Stomach smooth muscle (tissue), 2 donors: ENCODE data around the gene EGFL7.

ENCODE experiments used
- H3K27ac ChIP-seq: one replicate; pipeline ENCODE4 v1.7.0; 2013; ENCODE audit warnings: mild to moderate bottlenecking, low read length, inconsistent platforms
- H3K27me3 ChIP-seq, 2 donors: one replicate each; pipeline ENCODE4 v1.7.0; 2013; ENCODE audit warnings: low read length in 2 of 2; ENCODE audit not compliant: insufficient read depth in 2 of 2, control insufficient read depth in 1 of 2
- H3K36me3 ChIP-seq, 2 donors: one replicate each; pipeline ENCODE4 v1.7.0; 2013; ENCODE audit warnings: low read length in 2 of 2; ENCODE audit not compliant: control insufficient read depth in 2 of 2, insufficient read depth in 2 of 2
- H3K4me1 ChIP-seq: one replicate; pipeline ENCODE4 v1.7.0; 2013; ENCODE audit warnings: low read length; ENCODE audit not compliant: control insufficient read depth, insufficient read depth
- H3K4me3 ChIP-seq, 2 donors: one replicate each; pipeline ENCODE4 v1.7.0; 2013; ENCODE audit warnings: low read length in 2 of 2
- H3K9ac ChIP-seq, 2 donors: one replicate each; pipeline ENCODE4 v1.7.0; 2013; ENCODE audit warnings: low read length in 2 of 2, mild to moderate bottlenecking in 1 of 2
- H3K9me3 ChIP-seq, 2 donors: one replicate each; pipeline ENCODE4 v1.7.0; 2013; ENCODE audit warnings: low read length in 2 of 2; ENCODE audit not compliant: control insufficient read depth in 2 of 2
- donor health status: healthy.
- donor health status: Pancreatic carcinoma.

EGFL7 gene

GRCh38 chr9:136691316-136692184, 28.8 kb downstream of the EGFL7 start:
- H3K4me3 ChIP-seq, result no peak overlapping the region
- no peaks in the 10 kb centered on the region for H3K9me3 ChIP-seq
- H3K9ac ChIP-seq, result no peak overlapping the region
- no peaks in the 10 kb centered on the region for H3K36me3 ChIP-seq
- H3K27ac ChIP-seq, result no peak overlapping the region
- no peaks in the 10 kb centered on the region for H3K27me3 ChIP-seq
- H3K4me1 ChIP-seq, result peaks cover 5% of the 10 kb centered on the region

GRCh38 chr9:136692185-136693134, 29.7 kb downstream of the EGFL7 start:
- peaks cover 5% of the 10 kb centered on the region for H3K4me1 ChIP-seq
- H3K9me3 ChIP-seq, result no peaks in the 10 kb centered on the region
- no peaks in the 10 kb centered on the region for H3K27me3 ChIP-seq
- no peaks in the 10 kb centered on the region for H3K36me3 ChIP-seq
- no peak overlapping the region for H3K27ac ChIP-seq
- no peak overlapping the region for H3K4me3 ChIP-seq
- H3K9ac ChIP-seq, result no peak overlapping the region

GRCh38 chr9:136693135-136693489, 30.4 kb downstream of the EGFL7 start:
- Histone ChIP-seq H3K4me3 (no peak overlapping the region), H3K9me3 (no peaks in the 10 kb centered on the region), H3K36me3 (no peaks in the 10 kb centered on the region), H3K4me1 (peaks cover 5% of the 10 kb centered on the region), H3K9ac (no peak overlapping the region), H3K27me3 (no peaks in the 10 kb centered on the region), H3K27ac (no peak overlapping the region)

GRCh38 chr9:136693490-136694162, 30.9 kb downstream of the EGFL7 start:
- no peak overlapping the region for H3K4me3 ChIP-seq
- H3K9ac ChIP-seq, result no peak overlapping the region
- no peaks in the 10 kb centered on the region for H3K27me3 ChIP-seq
- no peak overlapping the region for H3K27ac ChIP-seq
- H3K4me1 ChIP-seq, result peaks cover 5% of the 10 kb centered on the region
- H3K9me3 ChIP-seq, result no peaks in the 10 kb centered on the region
- no peaks in the 10 kb centered on the region for H3K36me3 ChIP-seq

- Histone ChIP-seq H3K36me3 (no peaks in the 10 kb centered on the region), H3K9me3 (no peaks in the 10 kb centered on the region), H3K27me3 (no peaks in the 10 kb centered on the region), H3K9ac (no peak overlapping the region), H3K4me3 (no peak overlapping the region), H3K4me1 (peaks cover 5% of the 10 kb centered on the region), H3K27ac (no peak overlapping the region)
Measured at GRCh38 chr9:136694163-136694871, 31.6 kb downstream of the EGFL7 start.

- Histone ChIP-seq H3K9me3 (no peaks in the 10 kb centered on the region), H3K9ac (no peak overlapping the region), H3K36me3 (no peaks in the 10 kb centered on the region), H3K4me1 (peaks cover 5% of the 10 kb centered on the region), H3K27me3 (no peaks in the 10 kb centered on the region), H3K4me3 (no peak overlapping the region), H3K27ac (no peak overlapping the region)
Measured at GRCh38 chr9:136694872-136695247, 32.1 kb downstream of the EGFL7 start.

- Histone ChIP-seq H3K9ac (no peak overlapping the region), H3K4me1 (peaks cover 5% of the 10 kb centered on the region), H3K9me3 (no peaks in the 10 kb centered on the region), H3K27ac (no peak overlapping the region), H3K4me3 (no peak overlapping the region), H3K36me3 (no peaks in the 10 kb centered on the region), H3K27me3 (peaks cover 0 to 2% of the 10 kb centered on the region in 2 donors)
Measured at GRCh38 chr9:136695435-136695895, 32.7 kb downstream of the EGFL7 start.

GRCh38 chr9:136695955-136696354, 33.2 kb downstream of the EGFL7 start:
- peaks cover 4% of the 10 kb centered on the region for H3K4me1 ChIP-seq
- H3K9me3 ChIP-seq, result no peaks in the 10 kb centered on the region
- H3K27ac ChIP-seq, result no peak overlapping the region
- no peak overlapping the region for H3K4me3 ChIP-seq
- H3K36me3 ChIP-seq, result no peaks in the 10 kb centered on the region
- H3K9ac ChIP-seq, result no peak overlapping the region
- peaks cover under 1 to 2% of the 10 kb centered on the region in 2 donors for H3K27me3 ChIP-seq

- Histone ChIP-seq H3K9ac (no peak overlapping the region), H3K36me3 (no peaks in the 10 kb centered on the region), H3K27me3 (peaks cover 5 to 6% of the 10 kb centered on the region in 2 donors), H3K9me3 (no peaks in the 10 kb centered on the region), H3K4me1 (peaks cover 4% of the 10 kb centered on the region), H3K4me3 (no peak overlapping the region), H3K27ac (no peak overlapping the region)
Measured at GRCh38 chr9:136696502-136696901, 33.8 kb downstream of the EGFL7 start.
